GM19238 (cell line): ENCODE measurements around the gene CNTN6.
"Not testable (repeated sequence)": the region's sequence is repeated elsewhere in the genome, so short reads cannot be mapped to it uniquely, and the experiment has no call there.

ENCODE experiments used
- DNase-seq: peaks from one replicate; pipeline ENCODE4 v3.0.0; 2011; ENCODE audit warnings: low spot score; ENCODE audit not compliant: insufficient read length

Gene CNTN6

DNA sequence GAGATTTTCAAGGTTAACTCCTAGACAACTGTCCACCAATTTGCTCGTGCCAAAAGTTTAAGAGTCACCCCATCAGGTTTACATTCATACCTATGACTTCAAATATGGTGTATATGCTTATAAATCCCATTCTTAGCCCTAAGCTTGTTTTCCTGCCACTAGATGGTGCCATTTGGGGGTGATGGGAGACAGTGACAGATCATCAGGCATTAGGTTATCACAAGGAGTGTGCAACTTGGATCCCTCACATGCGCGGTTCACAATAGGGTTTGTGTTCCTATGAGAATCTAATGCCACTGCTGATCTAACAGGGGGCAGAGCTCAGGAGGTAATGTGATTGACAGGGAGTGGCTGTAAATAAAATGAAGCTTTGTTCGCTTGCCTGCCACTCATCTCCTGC is 182.7 kb downstream of the CNTN6 start:
- no peak for DNase-seq

DNA sequence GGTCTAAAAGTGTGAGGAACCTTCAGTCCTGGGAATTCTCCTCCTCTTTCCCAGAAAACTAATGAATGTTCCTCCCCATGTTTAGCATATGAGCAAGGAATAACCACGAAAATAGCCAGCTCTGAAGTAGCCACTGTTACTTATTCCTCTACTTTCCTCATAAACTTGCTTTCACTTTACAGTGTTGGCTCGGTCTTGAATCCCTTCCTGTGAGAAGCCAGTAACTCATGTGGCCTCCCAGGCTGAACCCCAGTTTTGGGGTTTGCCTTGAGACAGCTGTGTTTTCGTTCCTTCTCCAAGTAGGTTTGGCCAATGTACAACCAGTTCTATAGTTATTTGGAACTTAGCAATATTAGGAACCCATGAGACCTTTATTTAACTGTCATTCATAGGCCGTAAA is 195.0 kb downstream of the CNTN6 start:
- DNase-seq: no peak

DNA sequence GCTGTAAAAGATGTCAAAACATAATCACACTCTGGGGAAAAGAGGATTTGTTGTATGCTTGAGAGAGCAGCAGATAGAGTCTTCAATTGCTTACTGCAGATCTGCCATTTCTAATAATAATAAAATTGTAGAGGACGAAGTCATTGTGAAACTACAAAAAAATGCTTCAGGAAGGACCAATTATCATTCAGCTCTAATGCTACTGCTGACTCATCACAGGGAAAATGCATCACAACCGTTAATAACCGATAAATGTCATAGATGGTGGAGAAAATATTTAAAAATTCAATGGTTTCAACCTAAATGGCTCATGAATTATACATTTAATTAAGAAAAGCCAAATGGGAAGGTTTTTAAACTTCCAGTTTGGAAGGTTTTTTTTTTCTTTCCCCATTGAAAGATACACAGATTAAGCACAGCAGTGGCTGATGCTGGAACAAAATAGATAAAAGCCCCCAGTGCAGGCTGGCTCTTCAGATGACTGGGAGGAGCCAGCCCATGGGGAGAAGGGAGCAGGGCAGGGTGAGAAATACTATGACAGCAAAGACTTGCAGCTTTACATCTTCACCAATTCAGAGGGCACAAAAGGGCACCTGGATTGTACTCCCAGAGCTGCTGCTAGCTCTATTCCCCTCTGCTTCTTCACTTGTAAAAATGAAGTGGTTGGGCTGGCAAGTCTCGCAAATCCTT is 196.1 kb downstream of the CNTN6 start:
- no peak for DNase-seq

DNA sequence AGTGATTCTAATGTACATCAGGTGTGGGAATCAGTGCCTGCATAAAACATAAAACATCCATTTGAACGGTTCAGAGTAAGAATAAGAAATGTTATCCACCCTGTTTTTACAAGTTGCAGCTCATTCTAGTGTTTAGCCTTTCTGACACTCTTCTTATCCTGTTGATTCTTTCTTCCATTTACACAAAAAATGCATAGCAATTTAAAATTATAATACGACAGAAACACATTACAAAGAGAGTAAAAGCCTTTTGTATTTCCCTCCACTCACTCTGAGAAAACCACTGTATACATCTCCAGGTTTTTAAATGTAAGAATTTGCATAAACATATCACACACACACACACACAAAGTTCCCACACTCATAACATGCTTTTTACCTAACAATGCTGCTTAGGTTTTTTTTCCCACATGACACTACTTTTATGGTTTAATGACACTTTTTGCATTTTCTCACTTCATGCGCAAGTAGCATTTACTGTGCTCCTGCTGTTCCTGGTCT is 199.8 kb downstream of the CNTN6 start:
- DNase-seq: no peak

DNA sequence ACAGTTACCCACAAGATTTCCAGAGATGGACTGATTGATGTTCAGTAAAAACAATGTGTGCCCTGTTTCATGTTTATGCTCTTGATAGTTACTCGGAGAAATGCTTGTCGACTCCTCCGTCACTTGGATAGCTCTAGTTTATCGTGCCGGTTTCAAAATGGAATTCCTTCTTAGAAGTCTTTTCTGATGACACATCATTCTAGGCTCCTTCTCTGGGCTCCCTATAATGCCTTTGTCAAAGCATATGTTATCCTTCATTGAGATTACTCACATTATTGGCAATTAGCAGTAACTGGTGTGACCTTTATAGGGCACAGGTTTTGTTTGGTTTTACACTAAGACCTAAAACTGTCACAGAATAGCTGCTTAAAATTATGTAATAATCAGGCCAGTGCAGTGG is 201.8 kb downstream of the CNTN6 start:
- no peak for DNase-seq

DNA sequence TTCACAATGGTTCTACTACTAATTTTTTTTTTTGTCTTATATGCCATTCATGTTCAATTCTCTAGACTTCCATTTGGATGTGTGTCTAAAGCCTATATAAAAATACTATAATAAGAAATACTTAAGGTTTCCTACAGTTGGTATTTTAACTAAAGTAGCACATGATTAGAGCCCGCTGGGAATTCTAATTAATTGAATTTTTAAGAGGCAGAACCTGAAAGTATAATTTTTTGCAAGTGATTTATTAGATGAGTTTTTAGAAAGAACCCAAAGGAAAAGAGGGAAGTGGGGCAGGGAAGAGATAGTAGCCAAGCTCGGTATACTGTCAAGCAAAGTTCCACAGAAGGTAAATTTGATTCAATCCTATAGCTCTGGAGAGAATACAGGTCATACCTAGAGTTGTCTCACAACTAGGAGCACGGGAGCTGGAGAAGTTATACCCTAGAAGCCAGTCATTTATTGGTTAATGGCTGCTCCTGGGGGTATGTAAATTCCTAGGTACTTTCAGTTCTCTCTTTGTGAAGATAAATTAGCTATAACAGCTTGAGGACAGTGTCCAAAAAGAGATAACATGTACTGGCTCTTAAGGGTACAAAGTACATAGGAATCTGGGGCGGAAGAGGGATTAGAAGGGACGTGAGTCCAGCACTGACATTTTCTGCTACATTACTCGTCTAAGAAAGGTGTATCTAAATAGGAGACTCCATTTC is 225.6 kb downstream of the CNTN6 start:
- no peak for DNase-seq

DNA sequence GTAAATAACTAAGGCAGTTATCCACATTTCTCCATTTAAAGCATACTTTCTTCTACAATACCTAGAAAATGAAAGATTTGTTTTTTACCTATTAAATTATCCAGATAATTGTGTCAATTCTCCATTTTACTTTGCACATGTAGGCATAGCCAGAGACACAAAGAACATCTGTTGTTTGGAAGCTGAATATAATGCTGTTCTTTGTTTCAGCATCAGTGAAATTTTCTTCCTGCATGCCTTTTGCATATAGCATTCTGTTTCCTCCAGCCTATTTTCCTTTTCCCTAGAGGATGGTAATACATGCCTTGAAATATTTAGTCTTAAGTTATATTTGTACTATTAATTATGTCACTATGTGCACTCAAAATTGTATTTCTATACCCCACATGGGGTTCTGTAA is 233.7 kb downstream of the CNTN6 start:
- DNase-seq: no peak

DNA sequence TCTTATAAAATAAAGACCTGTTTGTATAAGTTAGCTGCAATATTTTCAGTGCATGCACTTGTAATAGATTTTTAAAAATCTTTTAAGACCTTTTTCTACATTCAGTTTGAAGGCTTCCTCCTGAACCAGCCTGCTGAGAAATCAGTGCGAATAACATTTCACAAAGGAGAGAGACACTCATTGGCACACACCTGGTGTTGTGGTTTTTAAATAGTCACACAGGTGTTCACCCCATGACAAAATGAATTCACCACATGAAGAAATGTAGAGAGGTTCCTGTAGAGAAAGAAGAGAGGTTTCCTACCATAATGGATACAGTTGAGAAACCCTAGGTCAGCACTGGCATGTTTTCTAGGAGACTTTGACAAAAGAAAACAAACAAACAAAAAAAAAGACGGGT is 237.3 kb downstream of the CNTN6 start:
- no peak for DNase-seq

DNA sequence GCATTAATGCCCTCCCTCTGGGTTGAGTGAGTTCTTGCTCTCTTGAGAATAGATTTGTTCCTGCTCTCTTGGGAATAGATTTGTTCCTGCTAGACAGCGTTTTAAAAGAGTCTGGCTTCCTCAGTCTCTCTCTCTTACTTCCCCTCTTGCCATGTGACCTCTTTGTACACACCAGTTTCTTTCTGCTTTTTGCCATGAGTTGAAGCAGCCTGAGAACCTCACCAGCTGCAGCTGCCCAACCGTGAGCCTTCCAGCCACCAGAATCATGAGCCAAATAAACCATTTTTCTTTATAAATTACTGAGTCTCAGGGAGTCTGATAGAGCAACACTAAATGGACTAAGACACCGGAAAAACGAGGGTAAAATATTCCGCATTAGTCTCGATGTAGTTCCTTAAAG is 253.6 kb downstream of the CNTN6 start:
- DNase-seq: no peak

DNA sequence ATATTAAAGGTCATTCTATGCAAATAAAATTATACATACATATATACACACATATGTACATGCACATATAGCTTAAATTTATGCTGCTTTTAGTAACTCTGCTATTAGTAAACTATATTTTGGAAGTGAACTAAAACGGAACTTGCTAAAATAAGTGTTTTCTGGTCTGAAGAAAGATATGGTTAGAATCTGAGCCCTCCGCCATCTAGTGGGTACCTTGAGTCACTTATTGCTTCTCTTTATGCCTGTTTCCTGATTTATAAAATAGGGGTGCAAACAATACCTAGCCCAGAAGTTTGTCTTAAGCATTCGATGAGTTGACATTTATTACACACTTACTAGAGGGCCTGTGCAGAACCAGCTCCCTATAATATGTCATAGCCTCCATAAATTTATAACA is 255.7 kb downstream of the CNTN6 start:
- no peak for DNase-seq

DNA sequence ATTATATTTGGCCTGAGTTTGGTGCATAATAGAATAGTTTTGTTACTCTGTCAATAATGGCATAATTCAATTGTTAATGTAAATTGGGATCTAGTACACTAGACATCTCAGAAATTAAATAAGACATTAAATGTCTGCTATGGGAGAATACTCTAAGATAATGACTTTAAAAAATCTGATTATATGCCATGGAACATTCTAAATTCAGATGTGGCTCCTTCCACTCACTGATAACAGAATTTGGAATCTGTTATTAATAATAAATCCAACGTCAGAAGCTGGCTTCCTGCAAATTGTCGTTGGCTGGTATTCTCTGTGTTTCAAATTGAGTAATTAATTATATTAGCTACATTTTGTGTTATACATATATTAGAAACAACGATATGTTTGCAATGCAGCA is 258.1 kb downstream of the CNTN6 start:
- no peak for DNase-seq

DNA sequence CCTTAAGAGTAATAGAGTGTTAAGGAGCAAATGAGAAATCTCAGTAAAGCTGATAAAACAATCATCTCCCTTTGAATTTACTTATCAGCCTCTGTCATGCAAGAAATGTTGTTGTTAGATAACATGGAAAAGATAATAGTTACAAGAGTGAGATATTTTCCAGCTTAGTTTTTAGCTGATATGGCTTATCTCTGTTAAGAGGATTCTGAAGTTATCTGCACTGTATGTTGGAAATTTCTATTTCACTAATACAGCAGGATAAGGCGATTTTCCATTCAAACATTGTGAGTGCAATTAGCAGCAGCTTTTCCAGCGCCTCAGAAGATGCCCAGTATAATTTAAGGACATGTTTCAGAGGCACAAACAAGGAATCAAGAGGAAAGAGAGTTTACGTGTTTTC is 262.9 kb downstream of the CNTN6 start:
- DNase-seq: no peak

DNA sequence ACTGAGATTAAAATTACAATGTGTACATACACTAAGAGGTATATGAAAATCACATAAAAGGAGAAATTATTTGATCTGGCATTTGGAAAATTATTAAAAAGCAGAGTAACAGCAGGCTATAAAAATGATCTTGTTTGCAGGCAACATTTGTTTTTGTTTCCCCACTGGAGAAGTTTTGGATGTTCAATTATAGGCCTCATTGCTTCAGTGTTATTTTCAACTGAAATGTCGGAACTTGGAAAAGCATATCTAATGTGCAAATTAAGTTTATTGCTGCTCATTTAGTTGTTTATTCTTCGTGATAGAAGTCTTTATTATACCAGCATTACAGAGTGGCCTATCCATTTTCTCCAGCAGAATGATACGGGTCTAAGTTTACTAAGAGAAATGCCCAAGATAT is 263.3 kb downstream of the CNTN6 start:
- no peak for DNase-seq

DNA sequence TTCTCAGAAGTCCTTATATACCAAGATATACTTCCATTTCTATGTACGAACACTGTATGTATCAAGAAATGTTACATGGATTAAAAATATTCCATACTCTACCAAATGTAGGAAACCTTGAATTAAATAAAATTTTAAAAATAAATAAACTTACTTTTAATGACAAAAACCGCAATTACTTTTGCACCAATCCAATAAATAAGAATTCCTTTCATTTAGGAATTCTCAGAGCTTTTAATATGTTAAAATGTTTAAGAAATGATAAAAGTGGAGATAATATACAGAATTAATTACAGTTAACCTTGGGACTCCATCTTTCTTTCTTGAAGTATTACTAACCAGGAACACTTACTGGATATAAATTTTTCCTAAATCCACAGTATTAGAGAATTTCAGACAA is 272.7 kb downstream of the CNTN6 start:
- DNase-seq: no peak

DNA sequence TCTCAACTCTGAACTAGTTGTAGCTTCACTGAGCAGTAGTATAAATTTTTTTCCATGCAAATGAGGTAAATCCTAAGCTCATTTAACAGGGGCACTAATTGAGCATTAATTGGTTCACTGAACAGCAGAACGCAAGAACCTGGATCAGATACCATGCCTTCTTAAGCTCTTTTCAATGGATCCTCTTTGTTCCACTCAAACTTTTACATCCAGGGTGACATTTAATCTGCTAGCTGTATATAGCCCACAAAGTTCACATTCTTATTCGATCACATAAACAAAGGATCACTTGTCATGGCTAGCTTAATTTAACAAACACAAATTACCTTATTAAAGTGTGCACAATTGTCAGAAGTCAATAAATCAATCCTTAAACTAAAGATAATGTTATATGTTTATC is 281.6 kb downstream of the CNTN6 start:
- no peak for DNase-seq

DNA sequence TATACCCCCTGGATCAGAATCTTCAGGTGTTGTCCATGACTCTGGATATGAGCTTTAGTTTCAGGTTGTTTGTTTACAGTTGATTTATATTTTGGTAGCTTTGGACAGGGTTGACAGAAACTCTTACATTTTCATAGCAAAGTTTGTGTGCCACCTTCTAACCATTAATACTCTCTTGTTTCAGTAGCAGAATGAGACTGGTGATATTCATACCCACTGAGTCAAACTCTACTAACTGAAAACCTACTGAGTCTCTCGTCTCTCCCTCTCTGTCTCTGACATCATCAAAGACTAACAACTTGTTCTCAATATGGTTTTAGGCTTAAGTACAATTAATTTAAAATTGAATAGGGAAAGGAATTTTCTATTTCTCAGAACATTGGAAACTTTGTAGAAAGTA is 282.3 kb downstream of the CNTN6 start:
- no peak for DNase-seq

DNA sequence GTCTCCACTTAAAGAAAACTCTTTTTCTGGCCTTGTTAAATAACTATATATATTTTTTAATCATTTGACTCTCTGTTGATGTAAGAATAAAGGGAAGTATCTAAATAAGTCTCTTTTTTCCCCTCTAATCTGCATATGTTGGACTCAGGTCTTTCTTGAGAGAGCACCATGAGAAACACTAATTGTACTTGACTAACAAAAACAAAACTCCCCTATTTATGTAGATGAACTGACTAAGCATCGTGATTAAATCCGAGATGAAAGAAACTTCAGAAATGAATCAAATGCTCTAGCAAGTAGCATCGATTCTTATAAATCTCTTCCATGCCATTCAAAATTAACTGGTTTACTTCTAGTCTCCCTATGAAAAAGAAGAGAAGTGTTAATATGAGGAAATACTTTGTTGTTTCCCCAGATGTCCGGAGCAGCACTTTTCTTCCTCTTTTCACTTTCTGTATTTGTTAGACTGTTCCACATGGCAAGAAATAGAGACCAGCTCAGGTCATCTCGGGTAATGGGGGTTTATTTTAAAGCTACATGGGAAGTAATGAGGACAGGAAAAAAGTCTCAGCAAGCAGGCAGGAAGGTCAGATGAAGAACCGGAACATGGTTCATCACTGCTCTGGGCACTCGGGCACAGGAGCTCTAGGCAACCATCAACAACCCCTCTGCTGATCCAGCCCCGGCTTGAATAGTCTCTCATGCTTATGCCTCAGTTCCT is 288.3 kb downstream of the CNTN6 start:
- no peak for DNase-seq

DNA sequence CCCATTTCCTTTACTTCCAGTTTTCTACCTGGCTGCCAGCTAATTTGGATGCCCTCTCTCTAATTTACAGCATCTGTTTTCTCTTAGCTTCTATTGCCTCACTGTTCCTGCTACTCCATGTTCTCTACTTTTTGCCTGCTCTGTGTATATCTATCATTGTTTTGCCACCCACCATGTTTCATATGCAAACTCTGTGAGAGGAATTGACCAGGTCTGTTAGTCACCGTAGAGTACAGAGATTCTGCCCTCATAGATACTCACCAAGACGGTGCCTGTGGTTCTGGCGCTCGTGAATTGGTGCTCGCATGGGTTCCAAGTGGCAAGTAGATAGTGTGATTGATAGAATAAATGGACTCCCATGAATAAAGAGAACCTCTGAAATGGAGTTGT is 288.8 kb downstream of the CNTN6 start:
- DNase-seq: no peak

DNA sequence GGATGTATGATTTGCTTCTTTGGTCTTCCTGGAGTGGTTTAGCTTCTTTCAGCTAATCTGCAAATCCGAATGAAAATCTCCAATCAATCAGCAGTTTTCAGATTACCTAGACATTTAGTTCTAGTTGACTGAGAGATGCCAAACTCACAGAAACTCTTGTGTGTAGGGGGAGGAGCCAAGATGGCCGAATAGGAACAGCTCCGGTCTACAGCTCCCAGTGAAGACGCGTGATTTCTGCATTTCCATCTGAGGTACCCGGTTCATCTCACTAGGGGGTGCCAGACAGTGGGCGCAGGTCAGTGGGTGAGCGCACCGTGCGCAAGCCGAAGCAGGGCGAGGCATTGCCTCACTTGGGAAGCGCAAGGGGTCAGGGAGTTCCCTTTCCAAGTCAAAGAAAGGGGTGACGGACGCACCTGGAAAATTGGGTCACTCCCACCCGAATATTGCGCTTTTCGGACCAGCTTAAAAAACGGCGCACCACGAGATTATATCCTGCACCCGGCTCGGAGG is 294.6 kb downstream of the CNTN6 start:
- not testable (repeated sequence) for DNase-seq

DNA sequence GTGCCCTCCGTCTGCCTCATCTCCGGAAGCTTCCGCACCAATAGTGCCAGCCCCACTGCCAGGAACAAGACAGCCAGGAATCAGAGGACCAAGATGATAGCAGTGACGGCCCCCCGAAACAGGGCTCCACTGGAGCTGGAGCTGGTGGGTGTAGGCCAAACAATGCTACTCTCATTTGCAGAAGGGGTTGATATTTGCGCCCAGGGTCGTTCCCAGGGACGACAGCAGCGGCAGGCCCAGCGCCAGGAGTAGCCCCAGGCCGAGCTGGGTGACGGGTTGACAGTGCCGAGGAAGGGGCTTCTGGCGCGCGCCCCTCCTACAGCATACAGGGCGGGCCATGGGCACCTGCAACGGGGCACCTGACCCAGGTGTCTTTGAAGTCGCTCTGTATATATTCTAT is 301.4 kb downstream of the CNTN6 start:
- no peak for DNase-seq

DNA sequence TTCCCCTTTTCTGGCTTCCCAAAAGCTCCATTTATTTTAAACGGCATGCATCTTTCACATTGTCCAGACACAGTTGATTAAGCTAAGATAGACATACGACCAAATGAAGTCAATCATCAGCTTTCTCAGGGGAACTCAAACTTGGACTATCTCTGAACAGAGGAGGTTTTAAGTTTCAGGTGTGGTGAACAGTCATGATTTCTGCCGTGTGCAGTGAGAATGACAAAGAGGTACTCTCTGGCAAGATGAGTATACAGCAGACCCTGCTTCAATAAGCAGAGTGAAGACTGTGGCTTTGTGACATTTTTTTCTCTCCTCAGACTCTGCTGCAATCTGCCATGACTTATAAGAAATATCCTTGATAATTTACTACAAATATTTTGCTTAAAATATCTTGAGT is 307.7 kb downstream of the CNTN6 start:
- no peak for DNase-seq

DNA sequence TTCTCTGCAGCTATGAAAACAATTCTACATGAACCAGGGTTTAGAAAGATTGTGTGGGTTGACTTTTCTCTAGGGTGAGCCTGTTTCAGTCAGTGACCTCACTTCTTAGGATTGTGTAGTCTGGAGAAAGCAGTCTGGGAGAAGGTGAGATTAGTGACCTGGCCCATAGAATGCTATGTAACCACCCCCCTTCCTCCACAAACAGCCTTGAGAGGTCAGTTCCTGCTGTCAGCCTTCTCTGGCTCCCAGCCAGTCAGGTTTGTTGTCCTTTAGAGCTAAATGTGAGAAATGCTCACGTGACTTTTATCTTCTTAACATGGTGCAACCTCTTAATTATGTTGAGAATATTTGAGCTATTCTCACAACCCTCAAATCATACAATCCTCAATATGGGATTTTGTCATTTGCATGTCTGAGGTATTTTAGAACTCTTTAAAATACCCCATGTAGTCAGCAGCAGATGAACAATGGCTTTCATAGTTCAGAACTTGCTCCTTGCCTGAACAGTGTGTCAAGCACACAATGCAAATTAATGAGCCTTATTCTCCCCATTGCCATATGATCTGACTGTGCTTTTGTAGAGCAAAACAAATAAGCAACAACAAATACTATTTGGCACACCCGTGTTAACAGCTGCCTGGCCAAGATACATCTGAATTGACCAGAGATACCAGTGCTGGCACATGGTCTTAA is 311.6 kb downstream of the CNTN6 start:
- DNase-seq: no peak
